Pancreas (tissue), 10 donors: ENCODE data around the gene CAPN13. TPM values are rescaled to one million over a fixed set of nuclear protein-coding genes. Genes with fewer than 3 reads are reported as not detected.

Source experiments
- ATAC-seq, 4 donors: fragments of 200-7000 bp; cut with Tn5 transposase; one replicate each; pipeline versions ENCODE4 v1.8.0 to v1.9.1; 2020; ENCODE audit warnings: mild to moderate bottlenecking in 4 of 4, moderate library complexity in 4 of 4
- DNase-seq, 6 donors: peaks; one replicate each; pipeline ENCODE4 v3.0.0-alpha.2; 2020
- FAIRE-seq: peaks from 2 replicates; lab custom pipeline; 2012; peaks lifted over from hg19 to GRCh38; lab: Jason Lieb, UNC
- H3K27ac ChIP-seq, 4 donors: fragments of 200-600 bp; sonication (generic); 1 replicate in 3 of 4; 2 replicates in 1 of 4; pipeline versions ENCODE4 v1.5.0 to v1.8.0; 2020
- H3K27me3 ChIP-seq, 4 donors: fragments of 200-600 bp; one replicate each; pipeline ENCODE4 v1.8.0; 2021
- H3K36me3 ChIP-seq, 3 donors: fragments of 200-600 bp; sonication (generic) in 1 of 3; one replicate each; pipeline versions ENCODE4 v1.5.0 to v1.8.0; 2020 to 2021
- H3K4me1 ChIP-seq, 3 donors: fragments of 200-600 bp; one replicate each; pipeline ENCODE4 v1.8.0; 2021
- H3K4me3 ChIP-seq, 4 donors: fragments of 200-600 bp; sonication (generic) in 2 of 4; one replicate each; pipeline versions ENCODE4 v1.5.0 to v1.8.0; 2020 to 2021
- H3K9me3 ChIP-seq, 4 donors: fragments of 200-600 bp; one replicate each; pipeline ENCODE4 v1.8.0; 2021
- CTCF ChIP-seq, 4 donors: fragments of 200-600 bp; sonication (generic) in 3 of 4; IDR thresholded peaks; one replicate each; pipeline versions ENCODE4 v1.5.0 to v1.8.0; 2021; ENCODE audit warnings: antibody characterized with exemption in 4 of 4
- WGBS, 2 donors: extraction: QIAGEN DNeasy Blood & Tissue Kit; methylation state at CpG; one replicate each; pipeline ENCODE4 v1.1.7; 2013; 5-methylcytosine and 5-hydroxymethylcytosine counted together
- intact Hi-C, 3 donors: fragments of 100-400 bp; cut with DNase I; formaldehyde crosslinking; loops; one replicate each; pipeline versions ENCODE4 v1.11.1 to v1.14.2; 2022
- polyA plus RNA-seq, 2 donors: library from polyadenylated mRNA; stranded (reverse); fragments of 200-250 nt; gene quantifications; one replicate each; pipeline ENCODE4 v1.2.3, GENCODE V29; 2013
- total RNA-seq, 6 donors: library from RNA; stranded (reverse); fragmentation: NEBNext Ultra II Directional in 4 of 6; extraction: Animal tissue kit (Norgen Biotek cat#: 25700) in 4 of 6; gene quantifications; one replicate each; pipeline versions ENCODE4 v1.2.1 to v1.2.4, GENCODE V29; 2021 to 2023
- donor health status: healthy with polysubstance abuse.
- donor health status: DM: no; HTN: no; CAD: no; lungs with moderate emphysema.
- donor health status: DM: no; HTN: no; CAD: no.
- donor health status: control.
- donor health status: control.
- donor health status: Bipolar disorder and iron deficiency.
- donor health status: DM: yes; HTN: yes; CAD: no.
- donor health status: DM: no; HTN: no; CAD: no.
- donor health status: DM: no; HTN: no; CAD: no.
- donor health status: DM: yes; HTN: yes; CAD: no.

The CAPN13 gene
- total and polyA plus RNA-seq, 8 donors, result 2.7 to 18.3 (median 6.5) TPM

GRCh38 chr2:30764021-30764800 lies 43.0 kb downstream of the CAPN13 start:
- Histone ChIP-seq H3K27me3 (no peaks in the 10 kb centered on the region), H3K27ac (no peak overlapping the region), H3K4me1 (no peaks in the 10 kb centered on the region), H3K9me3 (no peaks in the 10 kb centered on the region), H3K36me3 (no peaks in the 10 kb centered on the region), H3K4me3 (no peak overlapping the region)
- no peak for TF ChIP-seq CTCF (IDR thresholded peaks at IDR 0.05)
- intact Hi-C loops, result no loop called here
- no peak for FAIRE-seq
- no peak for DNase-seq
- no peak for ATAC-seq
- 71 to 85% methylated on average over 12 of the region's 12 CpGs for WGBS, 2 donors

- no peaks in the 10 kb centered on the region for H3K36me3 ChIP-seq
- 68 to 78% methylated on average over 3 of the region's 3 CpGs for WGBS, 2 donors
- ATAC-seq (no peak), DNase-seq (no peak), FAIRE-seq (no peak)
- H3K27me3 ChIP-seq, result no peaks in the 10 kb centered on the region
- TF ChIP-seq CTCF (IDR thresholded peaks at IDR 0.05), result no peak
- intact Hi-C loops, result no loop called here
- no peak overlapping the region for H3K4me3 ChIP-seq
- H3K4me1 ChIP-seq, result no peaks in the 10 kb centered on the region
- H3K27ac ChIP-seq, result no peak overlapping the region
- no peaks in the 10 kb centered on the region for H3K9me3 ChIP-seq
Measured at GRCh38 chr2:30763151-30763660, 44.0 kb downstream of the CAPN13 start.

DNA sequence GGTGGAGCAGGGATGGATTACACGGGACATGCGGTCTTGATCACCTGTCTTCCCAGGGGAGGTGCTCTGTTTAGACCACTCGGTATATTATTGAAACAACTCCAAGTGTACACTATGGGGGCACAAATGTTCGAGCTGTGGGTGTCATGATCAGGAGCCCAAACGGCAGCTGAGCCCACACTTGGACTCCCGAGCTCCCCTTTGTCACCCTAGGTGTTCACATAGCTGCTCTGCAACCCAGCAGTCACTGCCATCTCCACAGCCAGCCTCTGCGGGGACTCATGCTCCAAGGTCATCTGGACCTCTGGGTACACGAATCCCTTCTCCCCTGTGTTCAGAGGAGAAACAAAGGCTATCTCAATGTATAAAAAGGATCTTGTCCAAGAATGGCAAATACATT lies 46.0 kb downstream of the CAPN13 start:
- intact Hi-C loops, result no loop called here
- no peaks in the 10 kb centered on the region for H3K9me3 ChIP-seq
- DNase-seq, result no peak
- no peaks in the 10 kb centered on the region for H3K36me3 ChIP-seq
- TF ChIP-seq CTCF (IDR thresholded peaks at IDR 0.05), result no peak
- no peak overlapping the region for H3K27ac ChIP-seq
- ATAC-seq, result no peak
- no peak for FAIRE-seq
- 80 to 81% methylated on average over 8 of the region's 8 CpGs for WGBS, 2 donors
- H3K4me3 ChIP-seq, result no peak overlapping the region
- no peaks in the 10 kb centered on the region for H3K27me3 ChIP-seq
- H3K4me1 ChIP-seq, result no peaks in the 10 kb centered on the region

DNA sequence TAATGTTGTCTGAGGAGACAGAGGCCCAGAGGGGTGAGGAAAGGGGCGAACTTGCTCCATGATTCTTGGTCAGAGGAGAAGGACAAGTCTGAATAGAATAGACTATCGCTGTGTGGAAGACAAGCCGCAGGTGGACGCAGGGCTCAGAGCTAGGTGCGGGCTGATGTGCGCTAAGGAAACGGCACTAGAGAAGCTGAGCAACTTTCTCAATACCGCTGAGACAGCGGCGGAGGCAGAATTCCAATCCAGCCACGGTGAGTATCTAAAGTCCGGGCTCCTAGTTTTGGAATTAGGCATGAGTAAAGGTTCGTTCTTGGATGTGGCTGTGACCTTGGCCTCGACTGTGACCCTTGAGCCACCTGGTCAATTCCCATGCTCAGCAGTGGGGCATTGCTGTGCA lies 47.8 kb downstream of the CAPN13 start:
- WGBS, 2 donors, result 82 to 84% methylated on average over 14 of the region's 14 CpGs

More for the DNA sequence above, 47.8 kb downstream of the CAPN13 start:
- no peak overlapping the region for H3K4me3 ChIP-seq
- no peak overlapping the region for H3K27ac ChIP-seq
- no peaks in the 10 kb centered on the region for H3K9me3 ChIP-seq
- intact Hi-C loops, result no loop called here
- H3K27me3 ChIP-seq, result no peaks in the 10 kb centered on the region
- no peak for FAIRE-seq
- no peak for DNase-seq
- no peak for TF ChIP-seq CTCF (IDR thresholded peaks at IDR 0.05)
- H3K4me1 ChIP-seq, result no peaks in the 10 kb centered on the region
- H3K36me3 ChIP-seq, result no peaks in the 10 kb centered on the region
- no peak for ATAC-seq
